K562 (cell line): ENCODE data around the gene ADARB2. TPM values are rescaled to one million over a fixed set of nuclear protein-coding genes. Genes with fewer than 3 reads are reported as not detected.

ENCODE experiments used
- ATAC-seq: fragments of 200-7000 bp; cut with Tn5 transposase; 3 replicates; pipeline ENCODE4 v1.9.1; 2020; ENCODE audit warnings: moderate library complexity
- BruUV-seq: library from RNA; stranded (reverse); fragments of 400-500 nt; replicated peaks from 2 replicates; lab custom pipeline; 2021; lab: Mats Ljungman, UMichigan
- CTCF ChIA-PET: fragments of 300-600 bp; formaldehyde crosslinking; extraction: SDS; loops from one replicate; lab custom pipeline; 2021; ENCODE audit warnings: low intra/inter-chr PET ratio; lab: Yijun Ruan, JAX
- POLR2A ChIA-PET: fragments of 300-600, 350-650 bp; sonication (Branson Sonifier 250); formaldehyde crosslinking; extraction: SDS; loops from one replicate; lab custom pipeline; 2021; ENCODE audit warnings: antibody characterized with exemption, inconsistent platforms; lab: Yijun Ruan, JAX
- DNase-seq, 4 experiments: peaks; one replicate each; pipeline versions ENCODE4 v3.0.0 to v3.0.0-alpha.2; 2011 to 2018; ENCODE audit warnings: low spot score in 3 of 4, mixed read lengths in 3 of 4; ENCODE audit errors: extremely low read depth in 1 of 4
- FAIRE-seq: peaks from 2 replicates; lab custom pipeline; 2011; peaks lifted over from hg19 to GRCh38; lab: Jason Lieb, UNC
- H2AFZ ChIP-seq: 2 replicates; pipeline ENCODE4 v1.6.0; 2011; ENCODE audit warnings: low read depth, low read length, control low read depth, inconsistent platforms
- H3K27ac ChIP-seq: fragments of 200-600 bp; 3 replicates; pipeline ENCODE4 v1.8.0; 2011; ENCODE audit warnings: low read depth, mild to moderate bottlenecking, control low read depth, inconsistent platforms, low read length, moderate library complexity, mixed read lengths; ENCODE audit errors: extremely low read depth
- H3K27me3 ChIP-seq, 2 experiments: fragments of 300-600 bp in 1 of 2; 2 replicates in 1 of 2; 3 replicates in 1 of 2; pipeline versions ENCODE4 v1.6.0 to v1.8.0; 2011; ENCODE audit warnings: inconsistent platforms in 2 of 2, low read length in 2 of 2, mild to moderate bottlenecking in 1 of 2, mixed read lengths in 1 of 2, moderate library complexity in 1 of 2; ENCODE audit not compliant: control insufficient read depth in 2 of 2, insufficient read depth in 2 of 2
- H3K36me3 ChIP-seq: fragments of 300-600 bp; 3 replicates; pipeline ENCODE4 v1.8.0; 2011; ENCODE audit warnings: mild to moderate bottlenecking, low read length, inconsistent platforms; ENCODE audit not compliant: control insufficient read depth, insufficient read depth
- H3K4me1 ChIP-seq, 2 experiments: fragments of 200-600 bp in 1 of 2; replicated peaks in 1 of 2; 2 replicates in 1 of 2; 3 replicates in 1 of 2; pipeline versions ENCODE4 v1.5.1 to v1.8.0; 2011; ENCODE audit warnings: inconsistent platforms in 2 of 2, low read length in 2 of 2, mild to moderate bottlenecking in 1 of 2, mixed read lengths in 1 of 2, moderate library complexity in 1 of 2; ENCODE audit not compliant: control insufficient read depth in 2 of 2, insufficient read depth in 2 of 2
- H3K4me2 ChIP-seq: 2 replicates; pipeline ENCODE4 v1.6.1; 2011; ENCODE audit warnings: low read length, control low read depth, inconsistent platforms, mixed read lengths; ENCODE audit not compliant: insufficient read depth
- H3K4me3 ChIP-seq: fragments of 200-600 bp; sonication (generic), shearing (Covaris generic); 2 replicates; pipeline ENCODE4 v1.5.1; 2016; ENCODE audit warnings: control low read depth, inconsistent platforms
- H3K79me2 ChIP-seq: fragments of 200-600 bp; 3 replicates; pipeline ENCODE4 v1.8.0; 2011; ENCODE audit warnings: low read length, inconsistent platforms; ENCODE audit not compliant: control insufficient read depth, insufficient read depth
- H3K9ac ChIP-seq, 2 experiments: 2 replicates each; pipeline versions ENCODE4 v1.6.0 to v1.6.1; 2011; ENCODE audit warnings: low read depth in 2 of 2, low read length in 2 of 2, control low read depth in 1 of 2, inconsistent platforms in 1 of 2, mild to moderate bottlenecking in 1 of 2, mixed read lengths in 1 of 2; ENCODE audit not compliant: insufficient read depth in 1 of 2
- H3K9me1 ChIP-seq: one replicate; pipeline ENCODE4 v1.6.0; 2011; ENCODE audit warnings: inconsistent platforms, mild to moderate bottlenecking, low read length, moderate library complexity; ENCODE audit not compliant: control insufficient read depth, insufficient read depth
- H3K9me3 ChIP-seq: replicated peaks from 2 replicates; pipeline ENCODE4 v1.5.1; 2011; ENCODE audit warnings: low read depth, low read length, inconsistent platforms; ENCODE audit not compliant: control insufficient read depth, insufficient read depth
- H4K20me1 ChIP-seq: replicated peaks from 2 replicates; pipeline ENCODE4 v1.6.1; 2011; ENCODE audit warnings: low read length, inconsistent platforms, mixed read lengths; ENCODE audit not compliant: control insufficient read depth, insufficient read depth
- CTCF ChIP-seq, 3 experiments: IDR thresholded peaks in 2 of 3; conservative IDR thresholded peaks in 1 of 3; 2 replicates each; pipeline ENCODE4 v1.5.1; 2011 to 2012; ENCODE audit warnings: low read length in 3 of 3, mild to moderate bottlenecking in 3 of 3, control low read depth in 2 of 3, improper control_type of control experiment in 1 of 3, inconsistent platforms in 1 of 3, low read depth in 1 of 3, mixed read lengths in 1 of 3, moderate library complexity in 1 of 3; ENCODE audit not compliant: insufficient read depth in 2 of 3
- ELF2 ChIP-seq: fragments of 250-450 bp; sonication (Bioruptor Pico); IDR thresholded peaks from 2 replicates; pipeline ENCODE4 v1.5.0; 2021; ENCODE audit warnings: mild to moderate bottlenecking
- MAFF ChIP-seq: IDR thresholded peaks from 2 replicates; pipeline ENCODE4 v1.6.1; 2012; ENCODE audit warnings: low read length, improper control_type of control experiment
- NFE2 ChIP-seq: IDR thresholded peaks from 2 replicates; pipeline ENCODE4 v1.6.1; 2014; ENCODE audit warnings: antibody characterized with exemption, low read depth
- NRF1 ChIP-seq, 2 experiments: fragments of 450-650 bp; IDR thresholded peaks in 1 of 2; conservative IDR thresholded peaks in 1 of 2; 2 replicates each; pipeline ENCODE4 v1.6.1; 2014; ENCODE audit warnings: mild to moderate bottlenecking in 2 of 2
- PCBP1 ChIP-seq: fragments of 200-400 bp; formaldehyde crosslinking; IDR thresholded peaks from 2 replicates; pipeline ENCODE4 v1.6.1; 2018; ENCODE audit warnings: mild to moderate bottlenecking, low read depth, low read length; ENCODE audit not compliant: poor library complexity, severe bottlenecking
- STAT5A ChIP-seq: IDR thresholded peaks from 2 replicates; pipeline ENCODE4 v1.6.1; 2012; ENCODE audit warnings: low read length, inconsistent platforms, borderline replicate concordance
- TEAD2 ChIP-seq: fragments of 450-650 bp; IDR thresholded peaks from 2 replicates; pipeline ENCODE4 v1.6.1; 2016; ENCODE audit warnings: missing genetic modification characterization, control low read depth, missing compliant biosample characterization
- ZNF431 ChIP-seq: sonication (generic); formaldehyde crosslinking; IDR thresholded peaks from 2 replicates; pipeline ENCODE4 v1.8.0; 2022; ENCODE audit warnings: mild to moderate bottlenecking, missing genetic modification reagents
- ZNF785 ChIP-seq: fragments of 250-450 bp; sonication (Bioruptor Pico); IDR thresholded peaks from 2 replicates; pipeline ENCODE4 v1.4.0; 2020; ENCODE audit warnings: mild to moderate bottlenecking
- WGBS: fragments of 100-300 bp; shearing (Covaris generic); methylation state at CpG from one replicate; pipeline ENCODE4 v1.1.6; 2016; ENCODE audit warnings: low coverage, mixed read lengths; ENCODE audit not compliant: insufficient coverage; ENCODE audit errors: missing lambda C conversion rate; 5-methylcytosine and 5-hydroxymethylcytosine counted together
- in situ Hi-C: fragments of 300-500 bp; cut with MboI; formaldehyde crosslinking; loops from 4 replicates; pipeline ENCODE4 v1.15.0; 2018; ENCODE audit warnings: inconsistent platforms, mixed read lengths
- intact Hi-C: fragments of 100-400 bp; cut with micrococcal nuclease; formaldehyde crosslinking; loops from 2 replicates; pipeline ENCODE4 v1.14.2; 2022
- polyA plus RNA-seq, 8 experiments: library from polyadenylated mRNA; depleted of rRNA in 4 of 8; stranded (reverse) in 5 of 8; unstranded in 3 of 8; fragments of >200 nt; fragmentation: Nextera tagmentation in 2 of 8; fragmentation: Illumina TruSeq in 1 of 8; extraction: Ambion mirVana in 2 of 8; extraction: Trizol in 1 of 8; gene quantifications; 2 replicates each; pipeline versions ENCODE4 v1.2.1 to v1.2.3, GENCODE V29; 2011 to 2014; ENCODE audit warnings: inconsistent platforms in 1 of 8, missing spikeins in 1 of 8
- total RNA-seq, 7 experiments: library from RNA; depleted of rRNA in 6 of 7; stranded (reverse); fragments of >200 nt in 6 of 7; fragmentation: Illumina TruSeq in 2 of 7; extraction: Trizol in 2 of 7; gene quantifications; 2 replicates each; pipeline versions ENCODE4 v1.2.1 to v1.2.3, GENCODE V29; 2011 to 2021; ENCODE audit warnings: low replicate concordance in 1 of 7
- TF ChIP-seq, protein P1 (sequence below): fragments of 250-450 bp; sonication (Bioruptor Pico); IDR thresholded peaks from 2 replicates; pipeline ENCODE4 v1.8.0; 2021; ENCODE audit warnings: moderate library complexity, mild to moderate bottlenecking, inconsistent platforms

Gene ADARB2
- total and polyA plus RNA-seq, 9 of the 15 experiments (the other 6 are each of a cell fraction or from before 2014, with no cell fraction given), result not detected

GRCh38 chr10:1654247-1654646, 83.1 kb downstream of the ADARB2 start:
- Histone ChIP-seq H4K20me1 (0 out of 2 replicates have a peak, but pooled peaks cover 5% of the 10 kb centered on the region), H3K79me2 (no peaks in the 10 kb centered on the region), H2AFZ (no peak overlapping the region), H3K4me1 (no peaks in the 10 kb centered on the region), H3K4me3 (no peak overlapping the region), H3K4me2 (no peak overlapping the region), H3K36me3 (no peaks in the 10 kb centered on the region), H3K9me3 (no peaks in the 10 kb centered on the region), H3K27me3 (peaks cover 0 to 42% of the 10 kb centered on the region in 2 experiments; a peak in 2 of 5 replicates), H3K27ac (no peak overlapping the region), H3K9ac (no peak overlapping the region), H3K9me1 (no peaks in the 10 kb centered on the region)
- POLR2A ChIA-PET, result no interaction called here
- CTCF ChIA-PET, result no interaction called here
- ATAC-seq (no peak), DNase-seq (no peak), FAIRE-seq (no peak)
- whole genome bisulfite sequencing, result 0% methylated on average over 6 of the region's 6 CpGs
- intact Hi-C loops (no loop called here), in situ Hi-C loops (no loop called here)
- no TSS peak for BruUV-seq
- TF ChIP-seq ELF2 (no peak), PCBP1 (no peak), STAT5A (no peak), TEAD2 (tag) (no peak), ZNF785 (CRISPR knock-in tag) (no peak), NFE2 (no peak), MAFF (no peak), ZNF431 (no peak), CTCF (IDR thresholded peaks at IDR 0.05 in 2 of 3, conservative IDR thresholded peaks at IDR 0.05 in 1 of 3; ENCODE audit: insufficient read depth in 2 of 3, low read depth in 1 of 3, low read length in 3 of 3) (no peak), NRF1 (conservative IDR thresholded peaks at IDR 0.05 in 1 of 2, IDR thresholded peaks at IDR 0.05 in 1 of 2) (no peak)
- TF ChIP-seq, protein P1, sequence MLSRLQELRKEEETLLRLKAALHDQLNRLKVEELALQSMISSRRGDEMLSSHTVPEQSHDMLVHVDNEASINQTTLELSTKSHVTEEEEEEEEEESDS (CRISPR knock-in tag), result no peak
